Karpas-422 (cell line): ENCODE measurements around the gene SLC22A1. TPM values are rescaled to one million over a fixed set of nuclear protein-coding genes. Genes with fewer than 3 reads are reported as not detected.
"Not testable (repeated sequence)": the region's sequence is repeated elsewhere in the genome, so short reads cannot be mapped to it uniquely, and the experiment has no call there.

Experiments
- DNase-seq: peaks from one replicate; pipeline ENCODE4 v3.0.0-alpha.2; 2015
- H2AFZ ChIP-seq: fragments of 200-600 bp; sonication (generic); 2 replicates; pipeline ENCODE4 v1.6.1; 2014; ENCODE audit warnings: antibody characterized with exemption, low read length, mixed read lengths
- H3K27ac ChIP-seq: fragments of 200-600 bp; sonication (generic); 2 replicates; pipeline ENCODE4 v1.5.1; 2014; ENCODE audit warnings: mild to moderate bottlenecking, low read length, moderate library complexity
- H3K27me3 ChIP-seq: fragments of 200-600 bp; sonication (generic); 2 replicates; pipeline ENCODE4 v1.6.1; 2014; ENCODE audit warnings: low read length, mixed read lengths
- H3K36me3 ChIP-seq: fragments of 200-600 bp; sonication (generic); 2 replicates; pipeline ENCODE4 v1.6.1; 2014; ENCODE audit warnings: low read length, mixed read lengths; ENCODE audit not compliant: insufficient read depth
- H3K4me1 ChIP-seq: fragments of 200-600 bp; sonication (generic); 2 replicates; pipeline ENCODE4 v1.6.1; 2014; ENCODE audit warnings: mild to moderate bottlenecking, low read length, mixed read lengths
- H3K4me2 ChIP-seq: fragments of 200-600 bp; sonication (generic); 2 replicates; pipeline ENCODE4 v1.6.1; 2014; ENCODE audit warnings: low read length, low read depth, mild to moderate bottlenecking; ENCODE audit not compliant: poor library complexity, severe bottlenecking
- H3K4me3 ChIP-seq: fragments of 200-600 bp; sonication (generic); 2 replicates; pipeline ENCODE4 v1.5.1; 2014; ENCODE audit warnings: mild to moderate bottlenecking, antibody characterized with exemption, low read length, mixed read lengths
- H3K79me2 ChIP-seq: fragments of 200-600 bp; sonication (generic); 2 replicates; pipeline ENCODE4 v1.6.1; 2014; ENCODE audit warnings: mild to moderate bottlenecking, low read length, mixed read lengths
- H3K9ac ChIP-seq: fragments of 200-600 bp; sonication (generic); 2 replicates; pipeline ENCODE4 v1.6.0; 2014; ENCODE audit warnings: low read length
- H3K9me2 ChIP-seq: fragments of 200-600 bp; sonication (generic), shearing (Covaris generic); replicated peaks from 2 replicates; pipeline ENCODE4 v1.6.0; 2014; ENCODE audit warnings: mild to moderate bottlenecking, low read length, moderate library complexity; ENCODE audit not compliant: insufficient read depth
- H3K9me3 ChIP-seq: fragments of 300-700, 200-600 bp; sonication (generic); 2 replicates; pipeline ENCODE4 v1.6.1; 2014; ENCODE audit warnings: low read length, mixed read lengths
- H4K20me1 ChIP-seq: fragments of 200-600 bp; sonication (generic); 2 replicates; pipeline ENCODE4 v1.6.1; 2014; ENCODE audit warnings: mild to moderate bottlenecking, antibody characterized with exemption, low read length, low read depth; ENCODE audit not compliant: insufficient read depth
- total RNA-seq: library from RNA; depleted of rRNA; stranded (reverse); fragments of >200 nt; shearing (Covaris generic); gene quantifications from 2 replicates; pipeline ENCODE4 v1.2.3, GENCODE V29; 2014; ENCODE audit warnings: low replicate concordance

SLC22A1 gene
- total RNA-seq, 1 experiment from 2014 or later = 0.78 TPM

DNA sequence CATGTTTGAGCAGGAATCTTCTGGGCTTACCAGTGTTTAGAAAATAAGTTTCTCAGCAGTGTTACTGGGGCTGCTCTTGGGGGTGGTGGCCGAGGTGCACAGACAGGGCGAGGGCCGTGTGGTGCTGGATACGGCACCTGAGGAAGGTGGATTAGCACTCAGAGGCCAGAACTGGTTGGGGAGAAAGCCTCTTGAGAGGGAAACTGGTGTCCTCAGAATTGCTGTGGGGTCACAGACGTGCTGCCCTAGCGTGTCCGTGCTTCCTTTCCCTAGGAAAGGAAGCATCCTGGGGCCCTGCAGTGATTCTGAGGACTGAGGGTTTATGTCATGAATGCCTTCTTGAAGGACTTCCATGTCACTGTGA is 32.1 kb upstream of the SLC22A1 start:
- Histone ChIP-seq H2AFZ (no peak overlapping the region), H3K36me3 (no peaks in the 10 kb centered on the region), H3K27ac (no peak overlapping the region), H3K9ac (no peak overlapping the region), H3K4me2 (no peak overlapping the region), H3K4me3 (no peak overlapping the region), H3K27me3 (no peaks in the 10 kb centered on the region), H3K4me1 (no peaks in the 10 kb centered on the region), H4K20me1 (no peaks in the 10 kb centered on the region), H3K79me2 (no peaks in the 10 kb centered on the region), H3K9me3 (no peaks in the 10 kb centered on the region), H3K9me2 (no peaks in the 10 kb centered on the region)
- DNase-seq = no peak

GRCh38 chr6:160090442-160091239 is 31.0 kb upstream of the SLC22A1 start:
- not testable (repeated sequence) for H3K27me3 ChIP-seq, H3K9me3 ChIP-seq, H3K79me2 ChIP-seq, H3K9me2 ChIP-seq, H3K4me3 ChIP-seq, H3K36me3 ChIP-seq, H2AFZ ChIP-seq, H3K4me2 ChIP-seq, H3K4me1 ChIP-seq, H3K9ac ChIP-seq, H4K20me1 ChIP-seq, H3K27ac ChIP-seq, DNase-seq

DNA sequence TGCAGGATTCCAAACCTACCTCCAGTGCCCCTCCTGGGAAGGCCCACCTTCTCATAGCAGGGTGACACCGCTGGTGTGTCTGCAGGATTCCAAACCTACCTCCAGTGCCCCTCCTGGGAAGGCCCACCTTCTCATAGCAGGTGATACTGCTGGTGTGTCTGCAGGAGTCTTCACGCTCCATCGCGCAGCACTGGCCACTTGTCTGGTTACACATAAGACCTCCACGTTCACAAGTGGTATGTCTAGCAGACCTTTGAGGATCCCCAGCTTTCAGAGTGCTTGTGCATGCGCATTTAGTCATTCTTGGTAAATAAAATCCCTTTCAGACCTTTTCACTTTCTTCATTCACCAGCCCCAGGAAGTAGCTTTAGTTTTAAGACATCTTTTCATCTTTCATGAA is 29.4 kb upstream of the SLC22A1 start:
- not testable (repeated sequence) for H3K79me2 ChIP-seq, H3K4me2 ChIP-seq, DNase-seq, H3K9ac ChIP-seq, H2AFZ ChIP-seq, H3K9me2 ChIP-seq, H3K27me3 ChIP-seq, H3K27ac ChIP-seq, H3K36me3 ChIP-seq, H3K4me3 ChIP-seq, H3K9me3 ChIP-seq, H4K20me1 ChIP-seq, H3K4me1 ChIP-seq

DNA sequence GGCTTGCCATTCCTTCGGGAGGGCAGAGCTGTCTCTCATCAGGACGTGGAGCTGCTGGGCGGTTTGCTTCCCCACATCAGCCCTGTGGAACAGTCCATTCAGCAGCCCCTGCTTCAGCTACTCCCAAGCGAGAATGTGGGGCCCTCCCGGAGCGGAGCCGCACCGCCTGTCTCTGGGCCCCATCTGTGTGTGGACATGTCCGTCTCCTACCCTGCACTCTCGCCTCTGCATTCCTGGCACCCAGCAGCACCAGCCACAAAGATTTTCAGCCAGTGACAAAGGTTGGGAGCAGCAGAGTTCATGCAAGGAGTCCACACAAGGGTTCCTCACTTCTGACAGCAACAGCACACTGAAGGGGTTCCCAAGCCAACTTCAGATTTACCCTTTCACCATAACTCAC is 29.0 kb upstream of the SLC22A1 start:
- Histone ChIP-seq H3K27me3 (no peaks in the 10 kb centered on the region), H3K79me2 (no peaks in the 10 kb centered on the region), H3K36me3 (no peaks in the 10 kb centered on the region), H2AFZ (no peak overlapping the region), H3K9me2 (no peaks in the 10 kb centered on the region), H3K4me1 (no peaks in the 10 kb centered on the region), H3K9ac (no peak overlapping the region), H3K27ac (no peak overlapping the region), H4K20me1 (no peaks in the 10 kb centered on the region), H3K4me3 (no peak overlapping the region), H3K4me2 (no peak overlapping the region), H3K9me3 (no peaks in the 10 kb centered on the region)
- no peak for DNase-seq

DNA sequence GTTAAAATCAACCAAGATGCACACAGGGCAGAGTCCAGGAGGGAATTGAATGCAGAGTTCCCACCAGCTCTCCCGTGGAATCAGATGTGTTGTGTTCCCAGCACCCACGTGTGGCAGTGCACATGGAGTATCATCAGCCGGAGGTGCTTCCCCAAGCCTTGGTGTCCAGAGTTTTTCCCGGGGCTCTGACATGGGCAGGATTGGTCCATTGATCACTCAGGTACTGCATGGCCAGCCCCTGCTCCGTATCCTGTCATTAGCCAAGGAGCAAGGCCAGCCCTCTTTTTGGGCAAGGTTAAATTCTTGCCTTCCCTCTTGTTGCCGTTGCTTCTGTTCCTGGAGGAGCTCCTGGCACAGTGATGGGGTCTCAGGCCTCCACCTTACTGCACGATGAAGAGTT is 28.6 kb upstream of the SLC22A1 start:
- no peak overlapping the region for H2AFZ ChIP-seq
- no peaks in the 10 kb centered on the region for H3K79me2 ChIP-seq
- H3K9me2 ChIP-seq = no peaks in the 10 kb centered on the region
- no peaks in the 10 kb centered on the region for H3K27me3 ChIP-seq
- no peak overlapping the region for H3K4me2 ChIP-seq
- no peaks in the 10 kb centered on the region for H3K36me3 ChIP-seq
- H3K9me3 ChIP-seq = no peaks in the 10 kb centered on the region
- H3K4me3 ChIP-seq = no peak overlapping the region
- no peaks in the 10 kb centered on the region for H3K4me1 ChIP-seq
- no peaks in the 10 kb centered on the region for H4K20me1 ChIP-seq
- no peak for DNase-seq
- H3K27ac ChIP-seq = no peak overlapping the region
- H3K9ac ChIP-seq = no peak overlapping the region

DNA sequence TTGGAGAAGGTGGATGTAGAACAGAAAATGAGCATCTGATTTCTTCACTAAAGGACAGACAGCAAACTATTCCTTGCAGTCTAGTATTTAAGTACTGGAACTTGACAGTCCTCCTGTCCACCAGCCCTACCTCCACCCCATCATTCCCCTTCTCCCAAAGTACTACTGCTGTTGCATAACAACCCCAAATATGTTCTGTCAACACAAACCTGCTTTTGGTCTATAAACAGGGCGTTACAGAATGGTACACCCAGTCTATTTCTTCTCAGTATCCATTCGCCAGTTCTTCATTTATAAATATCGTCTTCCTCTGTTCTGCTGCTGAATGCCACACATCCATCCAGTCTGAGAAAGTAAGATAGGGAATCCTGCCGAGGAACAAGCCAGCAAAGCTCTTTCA is 27.7 kb upstream of the SLC22A1 start:
- Histone ChIP-seq H3K27ac (no peak overlapping the region), H3K4me3 (no peak overlapping the region), H2AFZ (no peak overlapping the region), H3K79me2 (no peaks in the 10 kb centered on the region), H3K27me3 (no peaks in the 10 kb centered on the region), H3K9me3 (no peaks in the 10 kb centered on the region), H3K9me2 (no peaks in the 10 kb centered on the region), H3K36me3 (no peaks in the 10 kb centered on the region), H4K20me1 (no peaks in the 10 kb centered on the region), H3K4me1 (no peaks in the 10 kb centered on the region), H3K4me2 (no peak overlapping the region), H3K9ac (no peak overlapping the region)
- no peak for DNase-seq

- no peak overlapping the region for H3K9ac ChIP-seq
- H3K4me2 ChIP-seq = no peak overlapping the region
Observed at GRCh38 chr6:160095146-160095845, 26.3 kb upstream of the SLC22A1 start.

DNA sequence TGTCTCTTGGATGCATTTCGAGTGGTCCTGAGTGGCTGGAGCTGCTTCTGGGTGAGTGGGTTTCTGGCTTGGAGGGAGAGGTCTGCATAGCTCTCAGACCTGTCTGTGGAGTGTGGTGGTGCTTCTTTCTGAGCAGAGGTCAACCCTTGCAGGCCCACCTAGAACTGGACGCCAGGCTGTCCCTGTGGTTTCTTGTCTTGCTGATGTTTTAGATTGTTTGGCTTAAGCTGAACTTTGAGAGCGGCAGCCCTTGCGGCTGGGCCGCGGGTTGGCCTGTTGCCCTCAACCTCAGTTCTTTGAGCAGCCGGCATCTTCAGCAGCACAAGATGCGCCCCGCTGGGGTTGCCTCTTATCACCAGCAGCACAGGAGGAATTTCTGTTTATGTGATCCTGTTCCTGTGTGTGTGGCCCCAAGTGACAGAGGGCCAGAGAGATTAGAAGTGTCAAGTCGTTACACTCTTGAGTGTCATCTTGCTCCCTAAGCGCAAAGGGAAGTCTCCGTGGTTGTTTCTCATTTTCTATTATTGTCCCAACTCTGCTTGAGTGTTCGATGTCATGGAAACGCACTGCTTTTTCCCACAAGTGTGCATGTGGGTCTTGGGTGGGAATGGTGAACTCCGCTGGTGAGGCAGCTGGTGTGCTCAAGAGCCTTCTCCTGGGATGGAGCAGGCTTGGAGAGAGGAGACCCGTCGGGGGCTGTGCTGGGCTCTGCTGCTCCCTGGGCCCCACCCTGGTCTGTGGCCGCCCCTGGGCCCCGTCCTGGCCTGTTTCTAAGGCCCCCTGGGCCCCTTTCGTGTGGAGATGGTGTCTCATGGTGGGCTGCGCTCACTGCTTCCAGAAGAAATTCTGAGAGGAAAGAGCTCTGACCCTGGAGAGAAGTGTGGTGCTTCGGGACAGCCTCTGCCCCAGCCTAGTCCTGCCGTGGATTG is 20.1 kb upstream of the SLC22A1 start:
- Histone ChIP-seq H3K27me3 (no peaks in the 10 kb centered on the region), H3K9me2 (no peaks in the 10 kb centered on the region), H3K4me1 (no peaks in the 10 kb centered on the region), H3K9me3 (no peaks in the 10 kb centered on the region), H3K4me2 (no peak overlapping the region), H3K27ac (no peak overlapping the region), H4K20me1 (no peaks in the 10 kb centered on the region), H2AFZ (no peak overlapping the region), H3K79me2 (no peaks in the 10 kb centered on the region), H3K4me3 (no peak overlapping the region), H3K36me3 (no peaks in the 10 kb centered on the region), H3K9ac (no peak overlapping the region)
- no peak for DNase-seq

More at GRCh38 chr6:160095146-160095845, 26.3 kb upstream of the SLC22A1 start:
- Histone ChIP-seq H3K4me3 (no peak overlapping the region), H3K9me2 (no peaks in the 10 kb centered on the region), H3K36me3 (no peaks in the 10 kb centered on the region), H2AFZ (no peak overlapping the region), H3K27me3 (no peaks in the 10 kb centered on the region), H4K20me1 (no peaks in the 10 kb centered on the region), H3K27ac (no peak overlapping the region), H3K79me2 (no peaks in the 10 kb centered on the region), H3K4me1 (no peaks in the 10 kb centered on the region), H3K9me3 (no peaks in the 10 kb centered on the region)
- no peak for DNase-seq
